HUES6 (cell line): ENCODE results near the gene REEP1.

Experiments
- H3K27ac ChIP-seq: 2 replicates; pipeline ENCODE4 v1.7.0; 2013; ENCODE audit warnings: low read depth, mild to moderate bottlenecking, low read length, inconsistent platforms
- H3K27me3 ChIP-seq: 2 replicates; pipeline ENCODE4 v1.6.1; 2013; ENCODE audit warnings: low read length; ENCODE audit not compliant: control insufficient read depth, insufficient read depth
- H3K36me3 ChIP-seq: 2 replicates; pipeline ENCODE4 v1.6.1; 2013; ENCODE audit warnings: low read length; ENCODE audit not compliant: control insufficient read depth, insufficient read depth
- H3K4me1 ChIP-seq: 2 replicates; pipeline ENCODE4 v1.6.1; 2013; ENCODE audit warnings: low read length; ENCODE audit not compliant: control insufficient read depth, insufficient read depth
- H3K4me3 ChIP-seq: 2 replicates; pipeline ENCODE4 v1.5.1; 2013; ENCODE audit warnings: low read depth, low read length
- H3K9ac ChIP-seq: one replicate; pipeline ENCODE4 v1.6.1; 2013; ENCODE audit warnings: mild to moderate bottlenecking, low read length
- H3K9me3 ChIP-seq: 2 replicates; pipeline ENCODE4 v1.6.1; 2013; ENCODE audit warnings: low read depth, low read length; ENCODE audit not compliant: control insufficient read depth, insufficient read depth

The REEP1 gene

GRCh38 chr2:86368161-86368824 is 30.9 kb upstream of the REEP1 start:
- Histone ChIP-seq H3K9ac (no peak overlapping the region), H3K27ac (no peak overlapping the region), H3K9me3 (peaks cover 6% of the 10 kb centered on the region; the same call in 1 of the 2 replicates), H3K4me1 (peaks cover 5% of the 10 kb centered on the region), H3K27me3 (no peaks in the 10 kb centered on the region), H3K36me3 (no peaks in the 10 kb centered on the region), H3K4me3 (peak overlapping the region; percentile 17)

- H3K27ac ChIP-seq = no peak overlapping the region
Observed at GRCh38 chr2:86367499-86367777, 30.0 kb upstream of the REEP1 start.

GRCh38 chr2:86366651-86367498 is 29.4 kb upstream of the REEP1 start:
- Histone ChIP-seq H3K9me3 (peaks cover 6% of the 10 kb centered on the region; the same call in 1 of the 2 replicates), H3K9ac (no peak overlapping the region), H3K36me3 (no peaks in the 10 kb centered on the region), H3K4me3 (no peak overlapping the region), H3K27ac (no peak overlapping the region), H3K4me1 (peaks cover 5% of the 10 kb centered on the region), H3K27me3 (no peaks in the 10 kb centered on the region)

More at GRCh38 chr2:86367499-86367777, 30.0 kb upstream of the REEP1 start:
- Histone ChIP-seq H3K4me1 (peaks cover 5% of the 10 kb centered on the region), H3K9ac (no peak overlapping the region), H3K36me3 (no peaks in the 10 kb centered on the region), H3K4me3 (no peak overlapping the region), H3K27me3 (no peaks in the 10 kb centered on the region), H3K9me3 (peaks cover 6% of the 10 kb centered on the region; the same call in 1 of the 2 replicates)

- no peak overlapping the region for H3K9ac ChIP-seq
- H3K4me3 ChIP-seq = no peak overlapping the region
- peaks cover 10% of the 10 kb centered on the region for H3K4me1 ChIP-seq
Observed at GRCh38 chr2:86364894-86365293, 27.5 kb upstream of the REEP1 start.

GRCh38 chr2:86360776-86361175 is 23.4 kb upstream of the REEP1 start:
- Histone ChIP-seq H3K27ac (no peak overlapping the region), H3K27me3 (no peaks in the 10 kb centered on the region), H3K9me3 (no peaks in the 10 kb centered on the region), H3K4me3 (no peak overlapping the region), H3K4me1 (peaks cover 6% of the 10 kb centered on the region), H3K36me3 (no peaks in the 10 kb centered on the region), H3K9ac (no peak overlapping the region)

More at GRCh38 chr2:86364894-86365293, 27.5 kb upstream of the REEP1 start:
- no peaks in the 10 kb centered on the region for H3K27me3 ChIP-seq
- no peak overlapping the region for H3K27ac ChIP-seq
- H3K9me3 ChIP-seq = 0 out of 2 replicates have a peak, but pooled peaks cover 2% of the 10 kb centered on the region
- H3K36me3 ChIP-seq = no peaks in the 10 kb centered on the region

GRCh38 chr2:86358957-86359356 is 21.5 kb upstream of the REEP1 start:
- Histone ChIP-seq H3K27ac (no peak overlapping the region), H3K9me3 (no peaks in the 10 kb centered on the region), H3K4me3 (no peak overlapping the region), H3K27me3 (no peaks in the 10 kb centered on the region), H3K9ac (no peak overlapping the region), H3K36me3 (no peaks in the 10 kb centered on the region), H3K4me1 (peaks cover 6% of the 10 kb centered on the region)

GRCh38 chr2:86357392-86357963 is 20.1 kb upstream of the REEP1 start:
- Histone ChIP-seq H3K27me3 (no peaks in the 10 kb centered on the region), H3K4me1 (peaks cover 6% of the 10 kb centered on the region), H3K9ac (no peak overlapping the region), H3K36me3 (no peaks in the 10 kb centered on the region), H3K27ac (no peak overlapping the region), H3K4me3 (no peak overlapping the region), H3K9me3 (no peaks in the 10 kb centered on the region)

GRCh38 chr2:86352727-86353221 is 15.3 kb upstream of the REEP1 start:
- no peaks in the 10 kb centered on the region for H3K9me3 ChIP-seq
- H3K27me3 ChIP-seq = no peaks in the 10 kb centered on the region; the same call in 1 of the 2 replicates
- H3K36me3 ChIP-seq = no peaks in the 10 kb centered on the region
- H3K4me1 ChIP-seq = no peaks in the 10 kb centered on the region
- H3K4me3 ChIP-seq = no peak overlapping the region
- no peak overlapping the region for H3K9ac ChIP-seq
- no peak overlapping the region for H3K27ac ChIP-seq

GRCh38 chr2:86352137-86352726 is 14.8 kb upstream of the REEP1 start:
- H3K27ac ChIP-seq = no peak overlapping the region

GRCh38 chr2:86350751-86351150 is 13.3 kb upstream of the REEP1 start:
- Histone ChIP-seq H3K4me3 (no peak overlapping the region), H3K27me3 (no peaks in the 10 kb centered on the region; the same call in 1 of the 2 replicates), H3K9ac (no peak overlapping the region), H3K4me1 (no peaks in the 10 kb centered on the region), H3K27ac (no peak overlapping the region), H3K36me3 (no peaks in the 10 kb centered on the region), H3K9me3 (no peaks in the 10 kb centered on the region)

More at GRCh38 chr2:86352137-86352726, 14.8 kb upstream of the REEP1 start:
- Histone ChIP-seq H3K9me3 (no peaks in the 10 kb centered on the region), H3K9ac (no peak overlapping the region), H3K4me3 (no peak overlapping the region), H3K4me1 (no peaks in the 10 kb centered on the region), H3K36me3 (no peaks in the 10 kb centered on the region), H3K27me3 (no peaks in the 10 kb centered on the region; the same call in 1 of the 2 replicates)
